Hepatic stellate cell (primary cell): Measurements from ENCODE around the gene SH3RF3.
"Not testable (repeated sequence)": the region's sequence is repeated elsewhere in the genome, so short reads cannot be mapped to it uniquely, and the experiment has no call there.

Experiments
- DNase-seq: peaks from one replicate; pipeline ENCODE4 v3.0.0; 2011; ENCODE audit warnings: low spot score

The SH3RF3 gene

GRCh38 chr2:109220860-109221259 lies 91.9 kb downstream of the SH3RF3 start:
- no peak for DNase-seq

- not testable (repeated sequence) for DNase-seq
These were observed 92.3 kb downstream of the SH3RF3 start for GRCh38 chr2:109221316-109221715.

GRCh38 chr2:109222422-109222821 lies 93.4 kb downstream of the SH3RF3 start:
- DNase-seq, result no peak

- DNase-seq, result no peak
These were observed 93.9 kb downstream of the SH3RF3 start for GRCh38 chr2:109222825-109223471.

- DNase-seq, result no peak
These were observed 94.5 kb downstream of the SH3RF3 start for GRCh38 chr2:109223490-109223889.

GRCh38 chr2:109224341-109224740 lies 95.3 kb downstream of the SH3RF3 start:
- DNase-seq, result not testable (repeated sequence)

GRCh38 chr2:109225170-109225782 lies 96.3 kb downstream of the SH3RF3 start:
- no peak for DNase-seq

- no peak for DNase-seq
These were observed 97.1 kb downstream of the SH3RF3 start for GRCh38 chr2:109226128-109226527.

- no peak for DNase-seq
These were observed 97.6 kb downstream of the SH3RF3 start for GRCh38 chr2:109226622-109227021.

GRCh38 chr2:109229094-109229675 lies 100.2 kb downstream of the SH3RF3 start:
- no peak for DNase-seq

GRCh38 chr2:109230941-109231420 lies 102.0 kb downstream of the SH3RF3 start:
- DNase-seq, result no peak

GRCh38 chr2:109231428-109231827 lies 102.4 kb downstream of the SH3RF3 start:
- DNase-seq, result no peak

- DNase-seq, result no peak
These were observed 103.1 kb downstream of the SH3RF3 start for GRCh38 chr2:109231996-109232705.

GRCh38 chr2:109232909-109233308 lies 103.9 kb downstream of the SH3RF3 start:
- no peak for DNase-seq

- no peak for DNase-seq
These were observed 104.6 kb downstream of the SH3RF3 start for GRCh38 chr2:109233643-109234042.

- no peak for DNase-seq
These were observed 105.3 kb downstream of the SH3RF3 start for GRCh38 chr2:109234355-109234754.

GRCh38 chr2:109236147-109236546 lies 107.1 kb downstream of the SH3RF3 start:
- no peak for DNase-seq

- no peak for DNase-seq
These were observed 108.8 kb downstream of the SH3RF3 start for GRCh38 chr2:109237792-109238191.

GRCh38 chr2:109238580-109238979 lies 109.6 kb downstream of the SH3RF3 start:
- peak; percentile 83 for DNase-seq

GRCh38 chr2:109239720-109240119 lies 110.7 kb downstream of the SH3RF3 start:
- DNase-seq, result peak; percentile 53

GRCh38 chr2:109242210-109242653 lies 113.2 kb downstream of the SH3RF3 start:
- DNase-seq, result no peak

- DNase-seq, result peak; percentile 55
These were observed 113.8 kb downstream of the SH3RF3 start for GRCh38 chr2:109242654-109243331.
